AG09319 (cell line): ENCODE measurements around the gene EFS.
A peak's percentile ranks its signal among the peaks of the same experiment; 100 is the strongest.

ENCODE experiments used
- DNase-seq: peaks from one replicate; pipeline ENCODE4 v3.0.0-alpha.2; 2010; ENCODE audit warnings: low read depth; ENCODE audit errors: extremely low read depth
- CTCF ChIP-seq: IDR thresholded peaks from 2 replicates; pipeline ENCODE4 v1.5.1; 2011; ENCODE audit warnings: low read depth, mild to moderate bottlenecking, inconsistent platforms, low read length, moderate library complexity

Gene EFS

DNA sequence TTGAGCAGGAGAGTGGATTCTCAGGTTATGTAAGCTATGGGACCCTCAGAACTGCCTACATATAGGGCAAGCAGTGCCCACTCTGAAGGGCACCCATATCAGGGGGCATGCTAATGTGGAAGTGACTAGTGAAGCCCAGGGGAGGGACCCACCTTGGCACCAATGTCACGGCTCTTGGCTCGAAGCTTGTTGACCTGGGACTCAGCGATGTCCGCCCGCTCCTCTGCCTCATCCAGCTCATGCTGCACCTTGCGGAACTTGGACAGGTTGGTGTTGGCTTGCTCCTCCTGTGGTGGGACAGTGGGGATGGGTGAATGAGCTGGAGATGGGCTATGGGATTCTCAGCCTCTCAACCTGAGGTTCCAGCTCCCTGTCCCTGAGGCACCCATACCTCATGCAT is 17.3 kb upstream of the EFS start:
- no peak for TF ChIP-seq CTCF
- DNase-seq: no peak

- DNase-seq: no peak
- no peak for TF ChIP-seq CTCF
Measured at GRCh38 chr14:23381871-23382270, 16.9 kb upstream of the EFS start.

DNA sequence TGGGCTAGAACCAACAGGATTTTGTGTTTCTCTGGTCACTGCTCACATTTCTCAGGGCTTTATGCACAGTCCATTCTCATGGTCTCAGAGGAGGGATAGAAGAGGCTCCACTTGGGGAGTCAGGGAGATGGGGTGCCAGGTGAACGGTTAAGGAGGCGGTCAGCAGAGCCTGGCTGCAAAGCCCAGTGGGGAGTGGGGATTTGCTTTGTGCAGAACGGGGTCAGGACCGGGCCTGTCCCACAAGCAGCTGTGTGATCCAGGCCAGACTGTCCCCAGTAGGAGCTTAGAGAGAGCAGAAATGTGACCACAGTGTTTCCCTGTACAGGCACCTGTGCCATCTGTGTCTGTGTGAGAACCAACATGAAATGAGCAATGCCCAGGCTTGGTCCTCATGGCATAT is 16.0 kb upstream of the EFS start:
- no peak for TF ChIP-seq CTCF

GRCh38 chr14:23380197-23380914 is 15.4 kb upstream of the EFS start:
- no peak for DNase-seq
- no peak for TF ChIP-seq CTCF

More for the DNA sequence above, 16.0 kb upstream of the EFS start:
- DNase-seq: no peak

DNA sequence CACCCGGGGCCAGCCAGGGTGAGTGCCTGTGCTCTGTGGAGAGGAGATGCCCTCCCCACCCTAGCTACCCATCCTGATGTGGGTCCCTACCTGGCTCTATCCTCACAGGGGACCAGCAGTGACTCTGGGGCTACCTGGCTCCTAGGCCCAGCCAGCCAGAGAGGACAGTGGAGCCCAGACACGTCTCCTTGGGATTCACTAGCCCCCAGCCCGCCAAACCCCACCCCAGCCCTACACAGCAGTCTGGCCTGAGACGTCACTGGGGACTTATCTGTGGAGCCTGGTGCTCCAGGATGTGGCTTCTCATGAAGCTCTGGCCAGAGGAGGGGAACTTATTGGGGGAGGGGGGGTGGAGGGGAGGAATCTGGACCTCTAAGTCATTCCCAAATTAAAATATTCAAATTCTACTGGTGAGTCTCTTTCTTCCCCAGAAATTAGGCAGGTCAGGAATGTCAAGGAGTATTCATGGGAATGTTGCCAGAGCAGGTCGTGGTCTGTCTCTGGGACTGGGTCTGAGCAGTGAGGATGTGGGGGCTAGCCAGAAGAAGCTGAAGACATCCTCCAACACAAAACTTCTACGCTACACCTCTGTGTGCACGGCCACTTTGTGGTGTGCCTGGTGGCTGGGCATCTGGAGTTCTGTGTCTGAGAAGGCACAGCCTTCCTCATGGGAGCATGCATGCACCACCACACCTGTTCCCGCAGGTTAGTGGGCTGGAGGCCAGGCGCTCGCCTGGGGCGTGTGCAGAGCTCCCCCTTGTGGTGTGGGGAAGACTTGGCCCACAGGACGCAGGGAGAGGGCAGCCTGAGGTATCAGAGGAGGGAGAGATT is 14.6 kb upstream of the EFS start:
- no peak for DNase-seq
- TF ChIP-seq CTCF: peak; percentile 99

- no peak for DNase-seq
- TF ChIP-seq CTCF: no peak
Measured at GRCh38 chr14:23378612-23379220, 13.7 kb upstream of the EFS start.
